ENCODE results near the gene RGS9.
"Not testable (repeated sequence)": the region's sequence is repeated elsewhere in the genome, so short reads cannot be mapped to it uniquely, and the experiment has no call there.

Gene RGS9

DNA sequence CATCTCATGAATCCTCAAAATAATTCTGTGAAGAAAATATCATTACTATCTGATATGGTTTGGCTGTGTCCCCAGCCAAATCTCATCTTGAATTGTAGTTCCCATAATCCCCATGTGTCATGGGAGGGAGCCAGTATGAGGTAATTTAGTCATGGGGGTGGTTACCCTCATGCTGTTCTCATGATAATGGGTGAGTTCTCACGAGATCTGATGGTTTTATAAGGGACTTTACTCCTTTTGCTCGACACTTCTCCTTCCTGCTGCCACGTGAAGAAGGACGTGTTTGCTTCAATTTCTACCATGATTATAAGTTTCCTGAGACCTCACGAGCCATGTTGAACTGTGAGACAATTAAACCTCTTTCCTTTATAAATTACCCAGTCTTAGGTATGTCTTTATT lies 20.7 kb upstream of the RGS9 start:
- not testable (repeated sequence) for DNase-seq

DNA sequence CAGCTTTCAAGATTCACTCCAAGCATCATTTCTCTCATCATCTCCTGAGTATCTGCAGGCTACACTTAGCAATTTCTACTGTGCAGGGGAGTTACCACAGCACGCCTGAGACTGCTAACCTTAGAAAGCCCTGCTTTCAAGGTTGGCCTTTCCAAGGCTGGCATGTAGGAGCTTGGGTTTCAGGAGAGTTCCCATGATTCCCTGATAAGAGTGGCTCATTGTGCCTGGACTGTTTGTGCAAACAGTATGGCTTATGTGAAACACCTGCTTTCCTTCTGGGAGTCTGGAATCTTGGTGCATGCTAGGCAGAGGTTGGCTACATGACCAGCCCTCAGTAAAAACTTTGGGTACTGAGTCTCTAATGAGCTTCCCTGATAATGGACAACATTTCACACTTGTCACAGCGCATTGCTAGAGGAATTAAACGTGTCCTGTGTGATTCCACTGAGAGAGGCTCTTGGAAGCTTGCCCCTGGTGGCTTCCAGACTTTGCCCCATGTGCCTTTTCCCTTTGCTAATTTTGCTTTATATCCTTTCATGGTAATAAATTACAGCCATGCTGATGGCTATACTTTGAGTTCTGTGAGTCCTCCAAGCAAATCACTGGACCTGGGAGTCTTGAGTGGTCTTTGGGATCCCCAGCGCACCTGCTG lies 19.7 kb upstream of the RGS9 start:
- no peak for DNase-seq

DNA sequence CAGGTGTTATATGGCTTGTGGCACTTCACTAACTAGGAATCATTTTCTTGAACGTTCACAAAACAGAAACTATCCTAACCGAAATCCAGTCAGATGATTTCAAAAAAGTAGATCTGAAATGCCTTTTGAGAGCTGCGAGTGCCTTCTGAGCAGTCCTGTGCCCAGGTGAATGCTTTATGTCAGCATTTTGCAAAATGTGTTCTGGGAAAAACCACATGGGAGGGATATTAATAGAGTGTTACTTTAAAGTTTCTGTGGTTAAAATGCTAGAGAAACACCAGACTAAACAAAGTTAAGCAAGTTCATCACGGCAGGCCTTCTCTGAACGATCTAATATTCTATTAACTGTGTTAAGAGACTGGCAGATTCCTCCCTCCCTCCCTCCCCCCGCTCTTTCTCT lies 15.8 kb upstream of the RGS9 start:
- DNase-seq: no peak

DNA sequence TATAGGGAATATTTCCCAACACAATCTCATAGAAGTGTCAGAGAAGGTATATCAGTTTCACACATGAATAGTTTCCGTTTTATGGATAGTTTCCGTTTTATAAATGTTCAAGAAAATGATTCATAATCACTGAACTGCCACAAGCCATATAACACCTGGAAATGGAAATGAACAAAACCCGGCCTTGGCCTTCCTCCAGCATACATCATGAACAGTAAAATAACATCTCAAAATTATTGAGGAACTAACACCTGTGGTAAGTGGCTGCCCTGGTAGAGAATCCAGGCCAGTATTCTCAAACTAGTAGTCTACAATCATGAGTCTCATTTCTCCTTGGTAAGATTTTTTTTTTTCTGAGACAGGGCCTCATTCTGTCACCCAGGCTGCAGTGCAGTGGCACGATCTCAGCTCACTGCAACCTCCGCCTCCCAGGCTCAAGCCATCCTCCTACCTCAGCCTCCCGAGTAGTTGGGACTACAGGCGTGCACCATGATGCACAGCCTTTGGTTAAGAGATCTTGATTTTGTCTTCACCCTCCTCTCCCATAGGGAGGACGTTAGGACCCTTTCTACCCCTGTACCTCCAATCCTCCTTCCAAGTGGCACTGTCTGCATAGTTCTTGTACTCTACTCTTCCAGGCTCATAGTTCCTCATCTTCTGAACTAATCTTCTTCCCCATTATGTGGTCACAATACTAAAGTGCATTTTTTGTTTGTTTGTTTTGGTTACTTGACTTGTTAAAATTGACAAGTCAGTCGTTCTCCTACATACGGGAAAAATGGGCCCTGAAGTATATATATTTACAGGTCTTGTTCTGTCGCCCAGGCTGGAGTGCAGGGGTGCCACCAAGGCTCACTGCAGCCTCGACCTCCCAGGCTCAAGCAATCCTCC lies 15.0 kb upstream of the RGS9 start:
- no peak for DNase-seq

DNA sequence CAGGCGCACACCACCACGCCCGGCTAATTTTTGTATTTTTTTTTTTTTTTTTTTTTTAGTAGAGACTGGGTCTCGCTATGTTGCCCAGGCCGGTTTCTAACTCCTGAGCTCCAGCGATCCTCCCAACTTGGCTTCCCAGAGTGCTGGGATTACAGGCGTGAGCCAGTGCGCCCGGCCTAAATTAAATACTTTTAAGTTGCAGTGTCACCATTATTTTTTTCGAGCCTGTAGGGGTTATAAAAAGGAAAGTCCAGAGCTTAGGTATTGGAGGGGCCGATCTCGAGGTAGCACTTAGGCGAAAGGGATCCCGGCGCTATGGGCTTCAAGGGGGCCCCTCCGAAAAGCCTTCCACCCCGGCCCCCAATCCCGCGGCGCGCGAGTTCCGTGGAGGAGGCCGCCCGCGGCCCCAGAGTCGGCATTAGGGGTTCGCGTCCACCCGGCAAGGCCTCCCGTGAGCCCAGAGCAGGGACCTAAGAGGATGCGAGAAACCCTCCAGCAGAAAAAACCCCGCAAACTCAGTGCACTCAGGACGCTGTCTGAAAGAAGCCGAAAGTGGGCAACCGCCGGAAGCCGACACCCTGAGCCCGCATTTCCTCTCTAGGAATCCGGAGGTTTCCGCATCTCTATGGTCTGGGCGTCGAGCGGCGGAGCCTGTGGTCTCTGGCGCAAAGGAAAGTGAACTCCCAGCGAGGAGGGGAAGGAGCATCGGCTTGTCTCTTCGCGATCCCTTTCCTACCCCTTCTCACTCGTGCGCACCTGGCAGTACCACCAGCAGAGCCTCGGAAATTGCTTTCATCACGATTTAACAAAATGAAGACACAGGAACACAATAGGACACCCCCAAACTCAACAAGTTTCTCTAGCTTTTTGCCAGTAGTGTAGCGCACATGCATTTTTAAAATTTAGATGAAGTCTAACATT lies 14.1 kb upstream of the RGS9 start:
- peak; percentile 91 for DNase-seq

DNA sequence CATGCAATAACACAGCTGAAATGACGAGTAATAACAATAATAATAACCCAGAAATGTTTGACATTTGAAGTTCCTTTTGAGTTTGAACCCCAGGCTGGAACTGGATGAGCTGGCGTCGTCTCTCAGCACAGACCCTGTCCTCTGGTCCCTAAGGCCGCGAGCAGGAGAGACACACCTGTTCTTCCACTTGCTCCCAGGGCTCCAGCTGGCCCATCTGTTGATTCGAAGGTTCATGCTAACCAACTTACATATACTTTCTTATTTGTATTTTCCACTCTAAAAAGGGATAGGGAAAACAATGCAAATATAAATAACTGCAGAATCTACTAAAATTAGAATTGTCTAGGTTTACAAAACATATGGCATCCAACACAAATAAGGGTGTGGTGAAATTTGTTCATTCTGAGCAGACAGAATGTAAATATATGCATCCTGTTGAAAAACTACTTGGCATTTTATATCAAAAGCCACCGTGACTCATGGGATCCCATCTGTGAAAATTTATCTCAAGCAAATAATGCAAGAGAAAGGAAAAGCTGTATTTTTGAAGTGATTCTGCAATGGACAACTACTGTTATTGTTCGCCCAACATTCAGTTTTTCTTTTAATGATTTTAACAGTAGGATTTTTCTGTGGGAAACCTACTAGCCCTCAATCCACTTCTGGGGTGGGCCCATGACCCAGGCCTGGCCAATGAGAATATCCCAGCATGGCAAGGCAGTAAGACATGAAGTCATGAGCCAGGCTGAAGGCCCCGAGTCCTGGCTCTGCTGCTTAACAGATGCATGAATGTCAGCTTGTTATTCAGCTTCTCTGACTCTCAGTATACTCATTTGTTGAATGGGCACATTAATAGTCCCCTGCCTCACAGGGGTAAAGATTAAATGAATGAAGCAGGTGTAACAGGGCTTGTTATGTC lies 13.2 kb upstream of the RGS9 start:
- no peak for DNase-seq

DNA sequence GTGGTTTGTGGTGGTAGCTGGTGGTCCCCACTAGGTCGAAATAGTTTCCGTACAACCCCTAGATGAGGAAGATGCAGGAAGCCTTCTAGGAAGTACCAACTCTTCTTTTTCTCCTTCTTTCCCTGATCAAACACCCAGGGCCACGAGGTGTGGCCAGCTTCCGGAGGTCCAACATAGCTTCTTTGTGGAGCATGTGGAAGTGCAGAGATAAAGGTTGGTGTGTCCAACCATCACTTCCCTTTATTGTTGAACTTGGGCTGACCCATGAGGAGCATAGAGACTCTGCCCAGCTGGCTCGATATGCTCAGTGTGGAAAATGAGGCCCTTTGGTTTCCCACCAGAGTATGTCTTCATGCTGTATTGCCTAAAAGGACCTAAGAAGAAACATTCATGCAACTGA lies 6.3 kb upstream of the RGS9 start:
- no peak for DNase-seq

DNA sequence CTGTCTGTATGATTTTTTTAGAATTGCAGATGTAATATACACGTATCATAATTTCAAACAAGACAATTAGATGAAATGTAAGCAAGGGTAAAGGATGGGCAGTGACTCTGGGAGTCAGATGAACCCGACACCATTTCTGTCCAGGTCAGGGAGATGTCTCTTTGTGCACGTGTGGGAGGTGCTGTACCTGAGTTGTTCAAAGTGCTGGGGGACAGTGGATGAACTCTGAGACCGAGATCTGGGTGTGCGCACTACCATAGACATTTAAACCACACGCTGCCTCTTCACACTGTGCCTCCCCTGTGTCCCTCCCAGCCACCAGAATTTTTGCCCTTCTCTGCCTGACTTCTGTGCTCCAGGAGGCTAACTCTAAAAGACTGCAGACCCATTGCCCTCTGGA lies 5.9 kb upstream of the RGS9 start:
- DNase-seq: no peak

DNA sequence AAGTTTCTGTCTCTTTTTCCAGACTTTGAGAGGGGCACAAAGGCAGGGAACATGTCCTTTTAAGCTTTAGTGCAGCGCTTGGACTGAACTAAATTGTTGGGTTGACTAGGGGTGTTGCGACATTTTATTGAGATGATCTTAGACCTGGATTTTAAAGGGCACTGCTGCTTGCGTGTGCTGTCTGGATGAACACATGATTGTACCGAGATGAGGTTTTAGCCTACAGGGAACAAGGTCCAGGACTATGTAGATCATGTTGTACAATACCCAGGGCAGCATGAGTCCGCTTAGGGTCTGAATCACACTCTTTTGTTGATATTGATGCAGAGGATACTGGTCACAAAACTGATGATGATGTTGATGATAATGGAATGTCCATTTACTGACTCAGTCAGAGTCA lies 5.2 kb upstream of the RGS9 start:
- no peak for DNase-seq

DNA sequence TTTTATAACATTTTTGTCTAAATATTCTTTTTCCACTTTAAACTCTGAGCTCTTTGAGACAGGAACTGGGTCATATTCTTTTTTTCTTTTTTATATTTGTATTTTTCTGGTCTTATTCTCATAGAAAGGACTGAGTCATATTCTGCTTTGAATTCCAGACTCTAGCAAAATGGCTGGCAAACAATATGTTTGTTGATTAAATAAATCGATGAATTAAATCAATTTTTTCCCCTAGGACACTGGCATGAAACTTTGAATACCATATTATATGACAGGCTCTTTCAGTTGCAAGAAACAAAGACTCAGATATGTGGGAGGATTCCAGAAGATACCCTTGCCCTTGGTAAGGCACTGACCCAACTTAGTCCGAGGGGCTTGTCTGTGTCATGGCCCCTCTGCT lies 3.1 kb upstream of the RGS9 start:
- no peak for DNase-seq

DNA sequence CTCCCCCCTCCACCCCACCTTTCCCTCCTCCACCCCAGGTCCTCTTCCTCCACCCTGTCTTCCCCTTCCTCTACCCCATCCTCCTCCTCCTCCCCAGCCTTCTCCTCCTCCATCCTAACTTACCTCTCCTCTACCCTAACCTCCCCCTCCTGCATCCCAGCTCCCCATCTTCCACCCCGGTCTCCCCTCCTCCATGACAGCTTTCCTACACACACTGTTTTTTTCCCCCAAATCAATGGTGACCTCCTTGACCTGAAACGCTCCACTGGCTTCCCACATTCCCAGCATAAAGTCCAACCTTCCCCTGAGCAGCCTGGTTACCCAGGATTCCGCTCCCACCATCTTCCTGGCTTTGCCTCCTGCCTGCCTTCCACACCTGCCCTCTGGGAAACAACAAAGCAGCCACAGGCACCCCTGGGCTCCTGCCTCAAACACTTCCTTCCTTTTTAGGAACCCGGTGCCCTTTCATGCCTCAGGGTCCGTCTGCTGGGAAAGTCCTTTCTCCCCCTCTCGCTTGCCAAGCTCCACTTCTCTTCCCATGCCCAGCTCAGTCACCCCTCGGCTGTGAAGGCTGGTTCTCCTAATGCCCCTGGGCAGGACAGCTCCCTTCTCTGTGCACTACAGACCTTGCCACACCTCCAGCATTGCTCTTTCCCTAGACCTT lies 2.1 kb downstream of the RGS9 start:
- DNase-seq: no peak

DNA sequence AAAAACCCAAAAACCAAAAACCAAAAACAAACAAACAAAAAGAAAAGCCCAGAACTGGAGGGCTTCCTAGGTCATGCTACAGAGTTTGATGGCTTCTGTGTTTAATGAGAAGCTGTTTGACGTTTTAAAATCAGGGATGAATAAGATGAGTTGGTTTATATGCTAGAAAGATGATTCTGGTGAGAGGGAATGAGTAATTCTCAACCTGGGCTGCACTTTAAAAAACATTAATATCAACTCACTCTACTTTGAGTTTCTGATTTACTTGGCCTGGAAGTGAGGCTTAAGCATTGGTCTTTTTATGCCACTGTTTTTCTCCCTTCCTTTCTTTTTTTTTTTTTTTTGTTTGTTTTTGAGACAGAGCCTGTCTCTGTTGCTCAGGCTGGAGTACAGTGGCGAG lies 5.1 kb downstream of the RGS9 start:
- DNase-seq: no peak

DNA sequence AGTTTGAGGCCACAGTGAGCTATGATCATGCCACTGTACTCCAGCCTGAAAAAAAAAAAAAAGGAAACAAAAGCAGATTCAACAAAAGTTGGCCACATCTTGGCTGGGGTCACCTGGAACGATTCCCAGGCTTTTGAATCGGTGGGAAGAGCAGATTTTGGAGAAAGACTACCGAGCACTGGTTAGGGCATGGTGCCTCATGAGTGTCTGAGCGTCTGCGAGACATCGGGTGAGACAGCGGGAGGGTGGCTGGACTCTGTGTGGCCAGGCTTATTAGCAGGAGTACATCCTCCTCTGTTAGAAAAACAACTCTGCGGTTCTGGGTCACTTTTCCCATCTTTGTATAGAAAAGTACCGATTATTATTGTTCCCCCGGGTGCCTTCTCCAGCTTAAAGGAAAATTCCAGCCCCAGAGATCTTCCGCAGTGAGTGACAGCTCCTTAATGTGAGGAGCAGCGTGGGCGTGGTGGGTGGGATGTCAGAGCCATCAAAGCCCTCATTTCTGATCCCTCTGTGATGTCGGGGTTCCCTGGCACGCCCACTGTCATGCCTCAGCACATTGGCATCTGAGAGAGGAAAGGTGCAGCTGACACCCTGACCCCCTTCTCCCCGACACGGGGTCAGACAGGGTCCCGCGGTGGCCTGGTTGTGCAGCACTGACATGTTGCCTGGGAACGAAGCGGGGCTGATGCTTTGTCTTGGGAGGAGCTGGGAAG lies 6.9 kb downstream of the RGS9 start:
- no peak for DNase-seq

DNA sequence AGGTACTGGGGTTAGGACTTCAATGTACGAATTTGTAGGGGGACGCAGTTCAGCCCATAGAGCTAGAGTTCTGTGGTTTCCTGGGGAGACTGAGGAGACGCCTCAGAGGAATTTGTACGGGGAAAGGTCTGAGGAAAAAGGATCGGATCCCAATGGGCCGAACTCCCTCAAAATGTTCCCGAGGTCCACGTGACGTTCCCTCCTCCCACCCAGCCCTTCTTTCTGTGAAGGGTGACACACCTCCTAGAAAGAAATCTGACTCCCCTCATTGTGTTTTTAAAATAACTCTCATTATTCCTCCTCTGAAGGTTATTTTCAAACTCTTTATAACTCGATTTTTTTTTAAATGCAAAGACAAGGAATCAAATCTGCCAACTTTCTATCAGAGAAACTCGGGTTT lies 8.6 kb downstream of the RGS9 start:
- DNase-seq: no peak

DNA sequence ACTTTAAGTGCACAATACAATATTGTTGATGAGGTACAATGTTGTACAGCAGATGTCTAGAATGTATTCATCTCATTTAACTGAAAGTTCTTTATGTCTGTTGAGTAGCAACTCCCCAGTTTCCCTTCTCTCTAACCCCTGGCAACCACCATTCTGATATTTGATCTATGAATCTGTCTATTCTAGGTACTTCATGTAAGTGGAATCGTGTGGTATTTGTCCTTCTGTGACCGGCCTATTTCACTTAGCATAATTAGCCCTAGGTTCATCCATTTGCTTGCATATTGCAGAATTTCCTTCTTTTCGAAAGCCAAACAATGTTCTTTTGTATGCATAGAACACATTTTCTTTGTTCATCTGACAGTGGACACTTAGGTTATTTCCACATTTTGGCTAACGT lies 10.8 kb downstream of the RGS9 start:
- DNase-seq: no peak

DNA sequence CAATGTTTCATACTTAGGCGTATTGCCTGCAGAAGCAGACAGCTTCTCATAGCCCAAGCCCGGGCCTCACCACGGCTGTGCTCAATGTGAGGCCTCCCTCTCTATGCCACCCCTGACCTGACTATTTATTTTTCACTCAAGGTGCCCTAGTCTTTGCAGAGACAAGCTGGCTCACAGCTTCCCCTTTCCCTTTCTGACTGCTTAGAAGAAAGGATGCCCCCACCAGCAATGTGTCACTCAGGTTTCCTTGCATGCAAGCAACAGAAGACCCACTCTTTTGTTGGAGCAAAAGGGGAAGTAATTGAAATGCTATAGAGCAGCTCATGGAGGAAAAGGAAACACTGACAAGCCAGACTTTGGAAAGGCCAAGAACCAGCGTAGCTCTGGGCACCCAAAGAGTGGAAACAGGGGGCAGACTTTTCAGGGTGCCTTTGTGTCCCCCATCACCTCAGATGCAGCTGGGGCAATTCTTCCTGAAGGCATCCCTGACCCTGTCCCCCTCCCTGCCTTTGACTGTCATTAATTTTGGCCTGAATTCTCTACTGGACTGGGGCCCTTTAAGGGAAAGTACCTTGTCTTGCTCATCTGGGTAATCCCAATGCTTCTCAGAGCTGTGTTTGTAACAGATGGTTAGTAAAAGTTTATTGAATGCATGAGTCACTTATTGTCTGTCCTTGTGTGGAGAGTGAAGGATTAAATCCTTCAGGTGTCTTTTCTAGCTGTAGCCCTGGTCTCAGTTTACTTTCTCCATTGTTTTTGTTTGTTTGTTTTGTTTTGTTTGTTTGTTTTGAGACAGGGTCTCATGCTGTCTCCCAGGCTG lies 17.8 kb downstream of the RGS9 start:
- DNase-seq: no peak

DNA sequence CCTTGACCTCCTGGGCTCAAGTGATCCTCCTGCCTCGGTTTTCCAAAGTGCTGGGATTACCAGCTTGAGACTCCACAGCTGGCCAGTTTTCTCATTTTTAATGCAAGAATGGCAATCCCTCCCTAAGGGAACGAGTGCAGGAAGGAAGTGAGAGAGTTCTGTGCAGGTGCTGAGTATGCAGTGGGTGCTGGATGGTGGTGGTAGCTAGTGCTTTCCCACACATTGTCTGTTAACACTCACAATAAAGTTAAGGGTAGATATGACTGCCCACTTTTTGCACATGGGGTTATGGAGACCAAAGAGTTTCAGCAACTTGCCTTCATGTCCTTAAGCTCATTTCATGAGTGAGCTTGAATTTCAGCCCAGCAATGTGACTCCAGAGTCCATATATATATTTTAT lies 18.5 kb downstream of the RGS9 start:
- DNase-seq: no peak

DNA sequence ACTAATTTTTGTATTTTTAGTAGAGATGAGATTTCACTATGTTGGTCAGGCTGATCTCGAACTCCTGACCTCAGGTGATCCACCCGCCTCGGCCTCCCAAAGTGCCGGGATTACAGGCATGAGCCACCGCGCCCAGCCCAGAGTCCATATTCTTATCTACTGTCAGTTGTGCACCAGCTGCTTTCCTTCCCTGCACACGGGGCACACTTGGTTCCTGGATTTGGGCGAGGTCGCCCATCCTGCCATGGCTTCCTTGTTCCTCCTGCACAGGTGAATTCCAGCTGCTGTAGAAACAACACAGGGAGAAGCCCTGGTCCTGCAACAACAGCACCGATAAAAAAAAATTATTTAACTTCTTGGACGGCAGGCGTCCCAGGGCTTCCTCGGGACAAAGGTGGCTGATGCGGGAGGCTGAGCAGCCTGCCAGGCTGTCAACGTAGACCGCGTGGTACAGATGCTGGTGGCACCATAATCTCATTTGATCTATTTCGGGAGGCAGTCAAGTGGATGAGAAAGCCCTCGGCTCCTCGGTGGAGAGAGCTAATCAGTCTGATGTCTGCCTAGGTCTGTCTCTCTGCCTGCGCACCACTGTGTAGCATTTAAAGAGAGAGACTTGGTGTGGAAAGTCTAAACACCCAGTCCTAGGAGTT lies 19.1 kb downstream of the RGS9 start:
- no peak for DNase-seq

DNA sequence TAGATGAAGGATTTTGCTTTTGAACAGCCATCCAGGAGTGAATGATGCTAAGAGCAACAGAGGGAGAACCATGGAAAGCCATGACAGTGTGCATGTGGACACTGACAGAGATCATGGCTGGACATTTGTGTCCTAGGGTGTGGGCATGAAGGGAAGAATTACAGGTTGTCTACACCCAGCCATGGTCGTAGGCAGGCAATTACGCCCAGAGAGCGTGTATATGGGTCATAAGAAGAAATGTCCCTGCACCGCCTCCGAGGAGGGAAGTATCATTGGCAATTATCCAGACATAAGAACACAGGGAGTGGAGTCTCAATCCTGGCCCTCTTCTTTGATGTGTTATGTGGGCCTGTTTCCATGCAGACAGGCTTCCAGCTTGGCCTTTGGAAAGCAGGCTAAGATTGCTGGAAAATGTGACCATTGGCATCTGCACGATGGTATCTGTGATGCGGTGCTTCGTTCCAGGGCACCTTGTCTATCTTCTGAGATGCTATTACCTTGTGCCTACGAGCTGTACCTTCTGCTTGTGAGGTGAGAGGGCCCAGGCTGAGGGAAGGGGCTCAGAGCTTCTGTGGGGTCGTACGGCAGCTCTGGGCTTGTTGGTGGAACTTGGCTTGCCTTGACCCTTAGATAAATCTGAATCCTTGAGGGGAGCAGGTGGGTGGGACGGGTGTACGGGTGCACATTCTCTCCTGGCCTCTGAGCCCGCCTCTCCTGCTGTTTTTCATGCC lies 19.8 kb downstream of the RGS9 start:
- no peak for DNase-seq
